HG02642 (cell line): Measurements from ENCODE around the gene MED29.

Experiments
- ATAC-seq: cut with Tn5 transposase; IDR thresholded peaks from one replicate; pipeline ENCODE4 v1.9.1; 2021; ENCODE audit warnings: mild to moderate bottlenecking; ENCODE audit not compliant: unreplicated experiment, poor library complexity

Gene MED29

DNA sequence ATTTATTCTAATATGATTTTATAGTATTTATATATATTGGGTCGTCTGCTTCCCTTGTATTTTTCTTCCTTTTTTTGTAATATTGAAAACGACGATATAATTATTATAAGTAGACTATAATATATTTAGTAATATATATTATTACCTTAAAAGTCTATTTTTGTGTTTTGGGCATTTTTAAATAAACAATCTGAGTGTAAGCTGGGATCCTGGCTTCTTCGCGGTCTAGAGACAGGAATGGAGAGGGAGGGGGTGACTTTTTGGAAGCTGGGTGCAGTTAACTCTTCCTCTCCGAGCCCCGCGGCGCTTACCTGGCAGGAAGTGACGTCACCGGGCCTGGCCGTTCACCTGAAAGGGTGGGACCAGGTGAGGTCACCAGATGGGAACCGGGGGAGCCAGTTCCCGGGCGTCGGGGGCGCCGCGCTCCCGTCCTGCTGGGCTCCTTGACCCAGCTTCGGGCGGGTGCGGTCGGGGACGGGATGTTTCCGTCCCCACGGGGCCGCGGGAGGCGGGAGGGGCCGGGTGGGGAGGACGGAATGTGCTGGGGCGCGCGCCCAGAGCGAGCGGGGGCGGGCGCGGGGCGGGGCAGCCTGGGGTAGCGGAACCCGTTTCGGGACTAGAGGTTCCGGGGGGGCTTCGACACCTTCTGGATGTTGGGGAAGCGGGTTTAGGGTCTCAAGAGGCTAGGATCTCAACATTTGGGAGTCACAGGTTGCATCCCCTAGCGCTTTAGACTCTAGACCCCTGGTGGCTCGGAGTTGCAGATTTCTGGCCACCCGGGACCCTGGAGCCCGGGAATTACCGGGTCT is 18.2 kb downstream of the MED29 start:
- ATAC-seq: no peak

DNA sequence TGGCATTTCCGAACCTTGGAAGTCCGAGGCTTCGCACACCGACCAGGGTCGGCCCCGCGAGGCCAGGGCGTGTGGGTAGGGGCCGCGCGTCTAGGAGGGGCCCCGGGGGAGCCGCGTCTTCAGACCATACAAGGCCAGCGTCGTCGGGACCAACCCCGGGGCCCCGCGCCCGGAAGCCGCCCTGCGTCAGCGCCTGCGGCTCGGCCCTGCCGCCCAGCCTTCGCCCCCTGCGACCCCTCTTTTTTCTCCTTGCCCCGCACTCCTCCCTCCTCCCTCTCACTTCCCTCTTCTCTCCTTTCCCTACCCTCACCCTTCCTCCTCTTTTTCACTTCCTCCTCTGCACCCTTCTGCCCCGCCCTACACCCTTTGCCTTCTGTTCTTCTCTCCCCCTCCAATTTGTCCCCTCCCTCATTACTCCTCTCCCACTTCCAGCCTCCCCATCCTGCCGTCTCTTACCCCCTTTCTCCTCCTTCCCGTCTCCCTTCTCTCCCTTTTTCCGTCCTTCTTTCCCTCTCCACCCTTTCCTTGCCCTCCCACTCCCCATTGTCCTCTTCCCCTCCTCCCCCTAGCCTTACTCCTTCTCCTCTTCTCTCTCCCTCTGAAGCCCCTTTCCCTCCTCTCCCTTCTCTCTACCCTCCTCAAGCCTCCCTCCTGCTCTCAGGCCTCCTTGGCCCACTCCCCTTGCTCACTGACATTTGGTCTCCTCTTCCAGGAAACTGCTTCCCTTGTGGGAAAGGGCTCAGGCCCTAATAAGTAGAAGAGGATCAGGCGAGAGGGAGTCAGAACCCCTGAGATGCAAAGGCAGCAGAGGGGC is 19.0 kb downstream of the MED29 start:
- no peak for ATAC-seq

DNA sequence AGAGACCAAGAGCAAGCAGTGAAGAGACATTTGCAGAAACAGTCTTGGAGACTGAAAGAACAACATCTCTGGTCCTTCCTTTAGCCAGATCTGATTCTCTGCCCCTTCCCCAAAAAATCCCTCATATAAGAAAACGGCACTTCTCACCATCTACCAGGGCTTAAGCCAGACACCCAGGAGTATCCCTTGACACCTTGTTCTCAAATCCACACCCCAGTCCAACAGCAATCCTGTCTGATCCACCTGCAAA is 19.6 kb downstream of the MED29 start:
- no peak for ATAC-seq

DNA sequence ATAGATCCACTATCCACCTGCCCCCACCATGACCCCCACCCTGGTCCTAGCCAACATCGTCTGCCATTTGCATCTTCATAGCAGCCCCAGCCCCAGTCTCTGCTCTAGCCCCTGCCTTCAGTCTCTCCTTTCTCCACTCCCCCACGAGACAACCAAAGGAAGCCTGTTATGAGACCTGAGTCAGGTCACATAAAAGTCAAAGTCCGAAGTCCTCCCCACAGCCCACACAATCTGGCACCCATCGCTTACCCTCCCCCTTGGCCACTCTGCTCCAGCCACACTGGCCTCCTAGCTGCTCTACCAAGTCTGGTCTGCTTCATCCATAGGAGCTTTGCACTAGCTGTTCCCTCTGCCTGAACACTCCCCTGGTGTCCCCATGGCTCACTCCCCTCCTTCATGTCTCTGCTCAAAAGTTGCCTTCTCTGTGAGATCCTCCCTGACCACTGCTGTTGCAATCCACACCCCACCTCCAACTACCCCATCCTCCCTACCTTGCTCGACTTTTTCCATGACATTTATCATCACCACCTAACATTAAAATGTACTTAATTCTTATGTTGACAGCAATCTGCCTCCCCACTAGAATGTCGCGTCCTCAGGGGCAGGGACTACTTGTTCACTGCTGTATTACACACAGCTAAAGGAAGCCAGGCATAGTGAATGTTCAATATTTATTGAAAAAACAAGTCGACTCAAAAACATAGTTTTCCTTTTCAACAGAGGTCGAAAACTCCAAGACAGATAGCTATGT is 20.1 kb downstream of the MED29 start:
- no peak for ATAC-seq

DNA sequence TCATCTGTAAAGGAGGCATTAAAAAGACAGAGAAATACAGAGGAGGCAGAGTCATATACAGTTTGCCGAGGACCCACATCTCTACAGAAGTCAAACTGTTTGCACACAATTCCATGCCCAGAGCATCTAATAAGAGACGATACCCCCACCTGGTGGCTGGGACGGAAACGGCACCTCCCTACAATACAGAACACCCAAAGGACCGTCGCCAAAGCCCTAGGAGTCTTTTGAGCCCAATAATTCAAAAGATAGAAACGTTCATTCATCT is 20.6 kb downstream of the MED29 start:
- ATAC-seq: peak; percentile 21

DNA sequence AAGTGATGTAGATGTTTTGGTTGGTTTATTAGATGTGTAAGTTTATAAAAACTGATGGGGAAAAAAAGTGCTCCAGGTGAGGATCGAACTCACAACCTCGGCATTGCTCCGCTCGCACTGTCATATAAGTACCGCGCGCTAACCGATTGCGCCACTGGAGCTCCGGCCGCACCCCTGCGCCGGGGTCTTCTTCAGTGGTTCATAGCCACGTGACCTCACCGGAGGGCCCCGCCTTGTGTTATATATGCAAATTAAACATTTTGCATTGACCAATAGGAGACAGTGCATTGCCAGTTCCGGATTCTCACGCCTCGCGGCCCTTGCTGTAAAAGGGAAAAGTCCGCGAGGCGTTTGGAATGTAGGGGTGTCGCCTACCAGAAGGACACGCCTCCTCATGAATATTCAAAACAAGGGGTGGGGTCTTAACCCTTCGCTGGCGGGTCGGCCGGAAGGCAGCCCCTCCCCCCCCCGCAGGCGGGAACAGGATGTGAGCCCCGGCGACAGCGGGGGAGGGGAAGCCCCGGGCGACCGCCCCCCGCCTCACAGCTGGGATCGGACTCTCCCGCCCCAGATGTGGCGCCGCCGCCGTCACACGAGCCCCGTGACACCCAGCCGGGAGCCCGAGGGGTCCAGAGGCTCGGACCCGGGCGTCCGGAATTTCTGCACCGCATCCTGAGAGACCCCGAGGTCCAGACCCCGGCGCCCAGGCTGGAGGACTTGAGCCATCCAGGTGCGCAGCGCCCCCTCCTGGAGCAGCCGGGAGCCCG is 21.1 kb downstream of the MED29 start, which contains the start of gene PLEKHG2:
TSS of gene PLEKHG2 (plus strand) at position 570 of the 767 bp plus-strand sequence. CDS start 1,418 bp downstream, outside the sequence.
- peak; percentile 63 for ATAC-seq

DNA sequence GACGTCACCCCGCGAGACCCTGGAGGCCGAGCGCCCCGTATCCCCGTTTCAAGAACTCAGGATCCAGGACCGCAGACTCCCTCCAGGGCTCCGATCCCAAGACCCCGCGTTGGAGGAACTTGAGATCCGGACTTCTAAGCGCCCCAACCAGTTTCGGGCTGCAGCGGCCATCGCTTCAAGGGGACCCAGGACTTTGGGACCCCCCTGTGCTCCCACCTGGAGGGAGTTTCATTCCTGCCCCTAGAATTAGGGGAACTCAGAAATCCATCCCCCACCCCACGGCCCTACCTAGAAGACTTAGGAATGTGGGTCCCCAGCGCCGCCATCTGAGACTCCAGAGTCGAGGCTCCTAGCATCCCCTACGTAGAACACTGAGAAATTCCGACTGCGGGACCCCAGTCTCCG is 21.7 kb downstream of the MED29 start:
- ATAC-seq: no peak

DNA sequence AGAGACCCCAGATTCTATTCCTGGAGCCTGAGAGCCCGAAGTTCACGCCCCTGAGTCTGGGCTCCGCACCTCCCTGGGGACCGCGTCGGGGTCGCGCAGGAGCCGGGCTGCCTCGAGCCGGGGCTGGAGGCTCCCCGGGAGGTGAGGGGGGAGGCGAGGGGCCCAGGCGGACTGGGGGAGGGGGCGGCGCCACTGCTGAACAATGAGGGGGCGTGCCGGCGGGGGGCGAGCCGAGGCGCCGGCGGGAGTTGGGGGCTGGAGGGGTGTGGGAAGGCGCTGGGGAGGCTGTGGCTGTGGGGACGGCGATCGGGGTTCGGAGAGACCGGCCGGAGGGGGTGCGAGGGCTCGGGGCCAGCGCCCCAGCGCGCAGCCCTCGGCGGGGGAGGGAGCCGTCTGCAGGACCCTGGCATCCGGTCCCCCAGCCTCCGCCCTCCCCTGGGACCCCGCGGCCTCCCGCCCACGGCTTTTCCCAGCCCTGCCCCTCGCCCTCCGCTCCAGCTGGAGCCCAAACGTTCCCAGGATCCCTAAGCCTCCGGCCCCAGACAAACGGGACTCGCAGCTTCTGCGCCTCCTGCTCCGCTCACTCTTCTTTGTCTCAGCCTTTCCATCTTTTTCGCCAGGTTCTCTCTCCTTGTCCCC is 22.2 kb downstream of the MED29 start:
- ATAC-seq: no peak

DNA sequence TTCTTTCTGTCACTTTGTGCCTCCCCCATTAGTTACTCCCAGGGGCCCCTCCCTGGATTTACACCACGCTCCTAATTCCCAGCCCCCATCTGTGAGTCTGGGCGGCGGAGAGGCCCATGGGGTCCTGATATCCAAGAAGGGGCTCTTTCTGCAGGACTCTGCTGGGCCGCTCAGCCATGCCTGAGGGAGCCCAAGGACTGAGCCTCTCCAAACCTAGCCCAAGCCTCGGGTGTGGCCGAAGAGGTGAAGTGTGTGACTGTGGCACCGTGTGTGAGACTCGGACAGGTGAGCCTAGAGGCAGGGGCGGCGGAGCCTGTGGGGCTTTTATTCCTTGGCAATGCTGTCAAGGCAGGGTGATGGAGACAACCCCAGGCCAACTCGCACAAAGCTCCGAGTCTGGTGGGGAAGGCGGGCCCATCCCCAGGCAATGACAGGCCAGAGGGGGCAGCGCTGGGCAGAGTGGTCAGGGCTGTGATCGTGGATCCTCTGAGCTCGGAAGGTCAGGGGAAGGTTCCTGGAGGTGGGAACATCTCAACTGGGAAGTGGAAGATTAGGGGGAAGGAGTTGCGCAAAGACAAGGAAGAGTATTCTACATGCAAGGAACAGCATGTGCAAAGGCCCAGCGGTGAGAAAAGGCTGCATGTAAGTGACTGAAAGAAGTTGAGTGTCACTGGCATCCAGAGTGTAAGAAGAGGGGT is 22.9 kb downstream of the MED29 start:
- ATAC-seq: no peak

DNA sequence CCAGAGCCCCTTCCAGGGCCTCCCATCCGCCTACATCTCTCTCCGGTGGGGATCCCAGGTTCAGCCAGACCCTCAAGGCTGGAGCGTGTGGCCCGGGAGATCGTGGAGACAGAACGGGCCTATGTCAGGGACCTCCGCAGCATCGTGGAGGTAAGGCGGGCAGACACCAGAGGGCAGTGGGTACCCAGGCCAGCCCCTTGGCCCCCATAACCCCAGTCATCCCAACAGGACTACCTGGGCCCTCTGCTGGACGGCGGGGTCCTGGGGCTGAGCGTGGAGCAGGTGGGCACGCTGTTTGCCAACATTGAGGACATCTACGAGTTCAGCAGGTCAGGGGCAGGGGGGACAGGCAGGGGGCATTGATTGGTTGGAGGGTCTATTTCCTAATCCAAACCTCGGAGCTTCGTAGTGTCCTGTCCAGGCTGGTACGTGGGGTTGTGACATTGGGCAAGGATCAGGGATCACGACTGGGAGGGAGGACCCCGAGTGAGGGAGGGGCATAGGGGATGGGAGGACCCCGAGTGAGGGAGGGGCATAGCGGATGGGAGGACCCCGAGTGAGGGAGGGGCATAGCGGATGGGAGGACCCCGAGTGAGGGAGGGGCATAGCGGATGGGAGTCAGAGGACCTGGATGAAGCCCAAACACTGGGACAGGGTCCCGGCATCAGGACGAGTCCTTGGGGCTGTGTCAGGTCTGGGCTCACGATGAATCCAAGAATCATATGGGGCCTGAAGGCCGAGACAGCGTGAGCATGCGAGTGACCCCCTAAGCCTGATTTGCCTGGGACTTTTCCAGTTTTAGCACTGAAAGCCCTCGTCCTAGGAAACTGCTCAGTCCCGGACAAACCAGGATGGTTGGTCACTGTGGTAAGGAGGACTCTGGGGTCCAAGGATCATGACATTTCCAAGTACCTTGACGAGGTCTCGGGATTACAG is 24.2 kb downstream of the MED29 start:
- no peak for ATAC-seq

DNA sequence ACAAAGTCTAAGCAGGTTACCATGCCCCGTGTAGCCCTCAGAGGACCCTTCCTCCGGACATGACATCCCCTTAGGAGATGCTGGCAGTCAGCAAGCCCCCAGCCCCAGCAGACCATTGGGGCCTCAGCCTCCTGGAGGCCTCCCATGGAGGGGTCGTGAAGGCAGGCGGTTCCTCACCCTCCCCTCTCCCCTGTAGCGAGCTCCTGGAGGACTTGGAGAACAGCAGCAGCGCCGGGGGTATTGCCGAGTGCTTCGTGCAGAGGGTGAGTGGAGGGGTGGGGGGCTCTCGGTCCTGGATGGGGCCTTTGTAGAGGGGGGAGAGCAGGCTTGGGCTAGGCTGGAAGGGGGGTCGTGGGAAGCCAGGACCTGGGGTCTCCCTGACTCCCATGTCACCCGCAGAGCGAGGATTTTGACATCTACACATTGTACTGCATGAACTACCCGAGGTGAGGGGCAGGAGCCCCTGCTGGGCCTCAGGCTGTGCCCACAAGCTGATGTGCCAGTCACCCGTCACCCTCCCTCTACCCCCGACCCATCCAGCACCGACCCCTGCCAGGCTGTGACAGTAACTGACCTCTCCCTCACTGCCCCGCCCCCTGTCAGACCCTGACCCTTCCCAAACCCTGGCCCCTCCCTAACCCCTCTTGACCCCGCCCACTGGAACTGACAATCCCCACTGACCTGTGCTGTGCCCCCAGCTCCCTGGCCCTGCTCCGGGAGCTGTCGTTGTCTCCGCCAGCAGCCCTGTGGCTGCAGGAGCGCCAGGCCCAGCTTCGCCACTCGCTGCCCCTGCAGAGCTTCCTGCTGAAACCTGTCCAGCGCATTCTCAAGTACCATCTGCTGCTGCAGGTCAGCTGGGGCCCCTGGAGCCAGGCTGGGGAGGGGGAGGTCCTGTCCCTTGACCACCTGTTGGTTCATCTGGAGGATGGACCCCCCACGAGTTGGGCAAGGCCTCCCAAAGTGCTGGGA is 25.3 kb downstream of the MED29 start:
- no peak for ATAC-seq

DNA sequence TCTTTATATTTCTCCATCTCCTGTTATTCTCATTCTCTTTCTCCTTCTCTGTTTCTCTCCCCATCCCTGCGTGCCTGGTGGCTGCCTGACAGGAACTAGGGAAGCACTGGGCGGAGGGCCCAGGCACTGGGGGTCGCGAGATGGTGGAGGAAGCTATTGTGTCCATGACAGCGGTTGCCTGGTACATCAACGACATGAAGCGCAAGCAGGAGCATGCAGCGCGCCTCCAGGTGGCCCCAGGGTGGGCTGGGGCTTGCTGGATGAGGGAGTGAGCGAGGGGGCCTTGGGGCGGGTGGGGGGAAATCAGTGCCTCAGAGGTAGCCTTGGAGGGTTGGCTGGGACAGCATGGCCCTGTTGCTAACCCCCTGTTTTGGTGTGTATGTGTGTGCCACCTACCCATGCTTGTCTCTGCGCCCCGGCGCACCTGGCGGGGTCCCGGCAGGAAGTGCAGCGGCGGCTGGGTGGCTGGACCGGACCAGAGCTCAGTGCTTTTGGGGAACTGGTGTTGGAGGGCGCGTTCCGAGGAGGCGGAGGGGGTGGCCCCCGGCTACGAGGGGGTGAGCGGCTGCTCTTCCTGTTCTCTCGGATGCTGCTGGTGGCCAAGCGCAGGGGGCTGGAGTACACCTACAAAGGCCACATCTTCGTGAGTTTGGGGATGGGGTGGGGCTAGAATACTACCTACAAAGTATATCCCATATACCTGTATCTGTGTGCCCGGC is 26.4 kb downstream of the MED29 start:
- ATAC-seq: no peak

DNA sequence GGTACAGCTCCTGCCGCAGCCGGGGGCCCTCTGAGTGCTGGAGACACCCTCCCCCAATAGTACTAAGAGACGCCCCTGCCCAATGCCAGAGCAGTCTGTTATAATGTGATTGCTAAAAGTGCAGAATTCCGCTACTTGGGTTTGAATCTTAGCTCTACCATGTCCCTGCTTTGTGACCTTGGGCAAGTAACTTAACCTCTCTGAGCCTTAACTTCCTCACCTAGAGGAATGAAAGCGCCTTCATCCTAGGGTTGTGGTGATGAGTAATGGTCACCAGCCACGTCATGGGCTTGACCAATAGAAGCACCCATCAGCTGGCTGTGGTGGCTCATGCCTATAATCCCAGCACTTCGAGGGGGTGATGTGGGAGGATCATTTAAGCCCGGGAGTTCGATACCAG is 27.8 kb downstream of the MED29 start:
- ATAC-seq: no peak

DNA sequence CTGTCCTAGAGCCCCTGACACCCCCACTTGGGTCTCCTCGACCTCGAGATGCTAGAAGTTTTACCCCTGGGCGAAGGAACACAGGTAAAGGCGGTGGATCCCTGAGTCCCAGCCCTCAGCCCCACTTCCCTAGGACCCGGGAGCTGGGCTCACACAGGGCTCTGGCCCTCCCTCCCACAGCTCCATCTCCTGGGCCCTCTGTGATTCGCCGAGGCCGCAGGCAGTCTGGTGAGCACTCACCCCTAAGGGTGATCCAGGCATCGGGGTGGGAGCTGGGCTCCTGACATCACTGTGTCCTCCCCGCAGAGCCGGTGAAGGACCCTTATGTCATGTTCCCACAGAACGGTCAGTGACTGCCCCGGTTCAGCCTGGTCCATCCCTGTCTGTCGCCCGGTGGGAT is 29.6 kb downstream of the MED29 start:
- ATAC-seq: no peak

DNA sequence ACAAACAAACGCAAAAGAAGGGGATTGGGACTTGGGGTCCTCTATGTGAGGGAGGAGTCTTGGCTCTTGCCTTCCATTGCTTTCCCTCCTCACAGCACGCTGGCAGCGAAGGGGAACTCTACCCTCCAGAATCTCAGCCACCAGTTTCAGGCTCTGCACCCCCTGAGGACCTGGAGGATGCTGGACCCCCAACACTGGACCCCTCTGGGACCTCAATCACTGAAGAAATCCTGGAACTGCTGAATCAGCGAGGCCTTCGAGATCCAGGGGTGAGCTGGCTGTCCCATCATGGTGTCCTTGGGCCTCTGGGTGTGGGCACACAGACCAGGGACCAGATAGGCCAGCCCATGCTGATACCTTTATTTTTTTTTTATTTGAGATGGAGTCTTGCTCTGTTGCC is 30.8 kb downstream of the MED29 start:
- no peak for ATAC-seq

DNA sequence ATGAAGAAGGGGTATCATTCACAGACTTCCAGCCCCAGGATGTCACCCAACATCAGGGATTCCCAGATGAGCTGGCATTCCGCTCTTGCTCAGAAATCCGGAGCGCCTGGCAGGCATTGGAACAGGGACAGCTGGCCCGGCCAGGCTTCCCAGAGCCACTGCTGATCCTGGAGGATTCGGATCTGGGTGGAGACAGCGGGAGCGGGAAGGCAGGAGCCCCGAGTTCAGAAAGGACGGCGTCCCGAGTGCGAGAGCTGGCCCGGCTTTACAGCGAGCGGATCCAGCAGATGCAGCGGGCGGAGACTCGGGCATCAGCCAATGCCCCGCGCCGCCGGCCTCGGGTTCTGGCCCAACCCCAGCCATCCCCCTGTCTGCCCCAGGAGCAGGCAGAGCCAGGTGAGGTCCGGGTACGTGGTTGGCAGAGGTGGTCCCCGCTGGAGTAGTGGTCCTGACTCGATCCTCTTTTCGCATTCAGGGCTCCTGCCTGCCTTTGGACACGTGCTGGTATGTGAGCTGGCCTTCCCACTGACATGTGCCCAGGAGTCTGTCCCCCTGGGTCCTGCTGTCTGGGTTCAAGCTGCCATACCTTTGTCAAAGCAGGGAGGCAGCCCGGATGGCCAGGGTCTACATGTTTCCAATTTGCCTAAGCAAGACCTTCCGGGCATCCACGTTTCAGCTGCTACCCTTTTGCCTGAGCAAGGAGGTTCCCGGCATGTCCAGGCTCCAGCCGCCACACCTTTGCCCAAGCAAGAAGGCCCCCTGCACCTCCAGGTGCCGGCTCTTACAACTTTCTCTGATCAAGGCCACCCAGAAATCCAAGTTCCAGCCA is 32.3 kb downstream of the MED29 start:
- no peak for ATAC-seq
